ENCODE results near the gene ZNRF1. TPM values are rescaled to one million over a fixed set of nuclear protein-coding genes. Genes with fewer than 3 reads are reported as not detected.

The ZNRF1 gene
- total RNA-seq, 4 donors from 2014 or later, result 19.3 to 46.7 (median 32.9) TPM

DNA sequence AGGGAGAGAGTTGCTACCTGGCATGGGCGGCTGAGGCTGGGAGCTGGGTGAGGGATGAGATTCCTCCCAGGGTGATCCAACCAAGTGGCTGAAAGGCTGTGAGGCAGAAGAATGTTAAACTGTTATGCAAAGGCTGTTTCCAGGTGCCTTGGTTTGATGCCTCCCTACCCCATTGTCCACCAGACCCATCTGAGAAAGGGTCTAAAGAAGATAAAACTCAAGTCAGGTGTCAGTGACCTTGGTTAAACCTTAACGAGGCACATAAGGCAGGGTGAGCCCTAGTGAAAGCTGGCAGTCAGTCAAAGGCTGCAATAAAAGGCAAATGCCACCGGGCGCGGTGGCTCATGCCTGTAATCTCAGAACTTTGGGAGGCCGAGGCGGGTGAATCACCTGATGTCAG lies 94.0 kb downstream of the ZNRF1 start:
- intact Hi-C loops (cut with DNase I; ENCODE audit: low total_unique reads), result no loop called here
- TF ChIP-seq, protein P1, sequence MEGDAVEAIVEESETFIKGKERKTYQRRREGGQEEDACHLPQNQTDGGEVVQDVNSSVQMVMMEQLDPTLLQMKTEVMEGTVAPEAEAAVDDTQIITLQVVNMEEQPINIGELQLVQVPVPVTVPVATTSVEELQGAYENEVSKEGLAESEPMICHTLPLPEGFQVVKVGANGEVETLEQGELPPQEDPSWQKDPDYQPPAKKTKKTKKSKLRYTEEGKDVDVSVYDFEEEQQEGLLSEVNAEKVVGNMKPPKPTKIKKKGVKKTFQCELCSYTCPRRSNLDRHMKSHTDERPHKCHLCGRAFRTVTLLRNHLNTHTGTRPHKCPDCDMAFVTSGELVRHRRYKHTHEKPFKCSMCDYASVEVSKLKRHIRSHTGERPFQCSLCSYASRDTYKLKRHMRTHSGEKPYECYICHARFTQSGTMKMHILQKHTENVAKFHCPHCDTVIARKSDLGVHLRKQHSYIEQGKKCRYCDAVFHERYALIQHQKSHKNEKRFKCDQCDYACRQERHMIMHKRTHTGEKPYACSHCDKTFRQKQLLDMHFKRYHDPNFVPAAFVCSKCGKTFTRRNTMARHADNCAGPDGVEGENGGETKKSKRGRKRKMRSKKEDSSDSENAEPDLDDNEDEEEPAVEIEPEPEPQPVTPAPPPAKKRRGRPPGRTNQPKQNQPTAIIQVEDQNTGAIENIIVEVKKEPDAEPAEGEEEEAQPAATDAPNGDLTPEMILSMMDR (IDR thresholded peaks at IDR 0.05), result no peak
- TF ChIP-seq POLR2A (IDR thresholded peaks at IDR 0.05), result no peak
- no peak overlapping the region for H3K4me3 ChIP-seq (ENCODE audit: low read depth, poor library complexity, severe bottlenecking)
- WGBS, 2 donors, result 57 to 67% methylated on average over 7 of the region's 7 CpGs
- no peak for DNase-seq (ENCODE audit: low spot score in 2 of 2)

DNA sequence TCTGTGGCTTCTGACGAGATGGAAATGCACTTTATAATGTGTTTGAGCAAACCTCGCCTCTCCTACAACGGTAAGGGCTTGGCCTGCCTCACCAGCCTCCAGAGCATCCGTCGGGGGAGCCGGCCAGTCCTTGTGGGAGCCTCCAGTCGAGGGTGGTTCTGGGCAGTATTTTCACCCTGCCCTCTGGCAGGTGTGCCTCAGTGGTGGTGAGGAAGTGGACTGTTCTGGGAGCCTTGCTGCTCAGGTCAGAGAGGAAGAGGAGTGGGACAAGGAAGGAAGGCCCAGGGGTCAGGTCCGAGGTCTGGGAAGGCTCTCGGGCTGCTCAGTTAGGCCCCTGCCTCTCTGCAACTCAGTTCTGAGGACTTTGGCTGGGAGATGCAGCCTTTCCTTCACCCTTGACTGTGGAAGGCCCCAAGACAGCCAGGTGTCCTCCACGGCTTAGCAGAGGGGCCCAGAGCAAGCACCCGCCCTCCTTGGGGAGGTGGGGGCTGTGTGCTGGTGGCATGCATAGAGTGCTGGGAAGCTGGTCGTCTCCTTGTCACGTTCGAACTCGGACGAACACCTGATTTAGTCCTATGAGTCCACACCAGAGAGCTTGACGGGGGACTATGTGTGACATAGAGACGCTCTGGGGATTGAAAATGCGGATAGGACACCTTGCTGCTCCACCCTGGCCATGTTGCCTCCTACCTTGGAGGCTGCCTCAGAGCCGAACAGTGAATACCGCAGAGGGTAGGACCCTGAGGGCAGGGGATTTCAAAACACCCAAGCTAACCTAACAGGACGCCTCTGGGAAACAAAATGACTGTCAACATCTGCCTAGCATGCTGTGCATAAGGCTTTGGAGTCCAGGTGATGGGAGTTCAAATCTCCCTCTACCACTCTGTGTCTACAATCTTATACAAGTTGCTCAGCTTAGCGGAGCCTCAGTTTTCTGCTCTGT lies 95.0 kb downstream of the ZNRF1 start:
- no peak overlapping the region for H3K4me3 ChIP-seq (ENCODE audit: low read depth, poor library complexity, severe bottlenecking)
- intact Hi-C loops (cut with DNase I; ENCODE audit: low total_unique reads), result no loop called here
- TF ChIP-seq, protein P1 (IDR thresholded peaks at IDR 0.05), result no peak
- no peak for TF ChIP-seq POLR2A (IDR thresholded peaks at IDR 0.05)
- WGBS, 2 donors, result 86 to 91% methylated on average over 23 of the region's 23 CpGs
- DNase-seq (ENCODE audit: low spot score in 2 of 2), result no peak

DNA sequence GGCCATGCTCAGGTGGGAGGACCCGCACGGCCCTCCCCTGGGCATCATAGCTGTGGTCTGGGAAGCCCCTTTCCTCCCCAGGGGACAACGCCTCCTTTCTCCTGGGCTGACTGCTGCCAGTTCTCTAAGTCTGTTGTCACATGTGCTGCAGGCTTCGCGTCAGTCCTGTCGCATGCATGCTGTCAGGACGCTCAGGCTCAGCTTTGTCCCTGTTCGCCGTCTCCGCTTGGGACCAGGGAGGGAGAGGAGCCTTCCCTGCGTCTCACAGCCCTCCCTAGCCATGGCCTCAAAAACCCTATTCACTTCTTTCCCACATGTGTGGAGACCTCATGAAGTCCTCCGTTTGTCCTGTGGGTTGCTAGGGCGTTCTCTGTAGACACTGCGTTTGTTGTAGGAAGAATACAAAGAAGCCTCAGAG lies 96.4 kb downstream of the ZNRF1 start:
- H3K4me3 ChIP-seq (ENCODE audit: low read depth, poor library complexity, severe bottlenecking), result no peak overlapping the region
- WGBS, 2 donors, result 84 to 89% methylated on average over 14 of the region's 14 CpGs
- TF ChIP-seq POLR2A (IDR thresholded peaks at IDR 0.05), result no peak
- TF ChIP-seq, protein P1 (IDR thresholded peaks at IDR 0.05), result no peak
- no peak for DNase-seq (ENCODE audit: low spot score in 2 of 2)
- intact Hi-C loops (cut with DNase I; ENCODE audit: low total_unique reads), result no loop called here

DNA sequence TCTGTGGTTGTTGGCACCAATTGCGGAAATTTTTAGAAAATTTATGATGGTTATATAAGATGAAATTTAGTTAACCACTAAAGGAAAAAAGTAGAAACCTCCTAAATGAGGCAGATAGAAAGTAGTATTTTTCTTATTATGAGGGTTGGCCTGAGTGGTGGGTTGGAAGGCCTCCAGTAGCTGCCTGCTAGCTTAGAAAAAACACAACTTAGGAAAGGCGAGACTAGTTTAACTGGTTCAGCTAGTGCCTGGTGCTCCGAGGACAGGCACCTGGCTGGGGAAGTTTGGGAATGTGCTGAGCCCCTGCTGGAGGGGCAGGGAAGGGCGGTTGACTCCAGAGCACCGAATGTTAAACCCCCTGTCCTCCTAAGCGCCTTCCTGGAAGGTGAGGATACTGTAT lies 97.8 kb downstream of the ZNRF1 start:
- H3K4me3 ChIP-seq (ENCODE audit: low read depth, poor library complexity, severe bottlenecking), result no peak overlapping the region
- no peak for DNase-seq (ENCODE audit: low spot score in 2 of 2)
- intact Hi-C loops (cut with DNase I; ENCODE audit: low total_unique reads), result no loop called here
- TF ChIP-seq, protein P1 (IDR thresholded peaks at IDR 0.05), result no peak
- TF ChIP-seq POLR2A (IDR thresholded peaks at IDR 0.05), result no peak
- 34 to 44% methylated on average over 6 of the region's 6 CpGs for WGBS, 2 donors

DNA sequence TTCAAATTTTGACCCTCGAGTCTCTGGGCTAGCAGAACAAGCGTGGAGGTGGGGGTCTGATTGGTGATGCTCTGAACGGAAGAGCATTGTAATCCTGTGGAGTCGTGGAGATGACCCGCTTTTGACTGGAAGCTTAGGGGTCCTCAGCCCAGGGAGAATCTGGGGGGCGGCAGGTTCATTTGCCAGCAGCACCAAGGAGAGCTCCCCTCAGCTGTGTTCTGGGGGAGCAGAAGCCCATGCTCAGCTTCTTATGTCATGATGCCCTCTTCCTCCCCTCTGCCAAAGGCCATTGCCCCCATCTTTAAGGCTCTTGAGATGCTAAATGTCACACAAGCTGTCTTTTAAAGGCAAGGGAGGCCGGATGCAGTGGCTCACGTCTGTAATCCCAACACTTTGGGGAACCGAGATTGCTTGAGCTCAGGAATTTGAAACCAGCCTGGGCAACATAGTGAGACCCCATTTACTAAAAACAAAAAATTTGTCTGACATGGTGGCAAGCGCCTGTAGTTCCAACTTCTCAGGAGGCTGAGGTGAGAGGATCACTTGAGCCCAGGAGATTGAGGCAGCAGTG lies 98.5 kb downstream of the ZNRF1 start:
- 80 to 83% methylated on average over 10 of the region's 10 CpGs for WGBS, 2 donors
- TF ChIP-seq, protein P1 (IDR thresholded peaks at IDR 0.05), result no peak
- TF ChIP-seq POLR2A (IDR thresholded peaks at IDR 0.05), result no peak
- intact Hi-C loops (cut with DNase I; ENCODE audit: low total_unique reads), result no loop called here

More for the DNA sequence above, 98.5 kb downstream of the ZNRF1 start:
- DNase-seq (ENCODE audit: low spot score in 2 of 2), result no peak
- no peak overlapping the region for H3K4me3 ChIP-seq (ENCODE audit: low read depth, poor library complexity, severe bottlenecking)

Data from lower leg skin (tissue), 4 donors.